Ishikawa (cell line): Measurements from ENCODE around the gene POC1B.

Experiments
- EGR1 ChIP-seq: IDR thresholded peaks from 2 replicates; pipeline ENCODE4 v1.6.1; 2012
- ZBTB7A ChIP-seq: IDR thresholded peaks from 2 replicates; pipeline ENCODE4 v1.6.1; 2012; ENCODE audit warnings: low read depth

GRCh38 chr12:89571491-89572195, 45.8 kb upstream of the POC1B start:
- TF ChIP-seq ZBTB7A (no peak), EGR1 (no peak)
